Middle frontal gyrus (tissue), 1 donor: ENCODE data around the gene TEDC1.

Experiments
- DNase-seq: peaks from one replicate; pipeline ENCODE4 v3.0.0-alpha.2; 2015; ENCODE audit warnings: low spot score; ENCODE audit errors: extremely low spot score

The TEDC1 gene

GRCh38 chr14:105496831-105497591 lies 6.0 kb downstream of the TEDC1 start:
- DNase-seq, result no peak

GRCh38 chr14:105497671-105498429 lies 6.8 kb downstream of the TEDC1 start:
- DNase-seq, result no peak

DNA sequence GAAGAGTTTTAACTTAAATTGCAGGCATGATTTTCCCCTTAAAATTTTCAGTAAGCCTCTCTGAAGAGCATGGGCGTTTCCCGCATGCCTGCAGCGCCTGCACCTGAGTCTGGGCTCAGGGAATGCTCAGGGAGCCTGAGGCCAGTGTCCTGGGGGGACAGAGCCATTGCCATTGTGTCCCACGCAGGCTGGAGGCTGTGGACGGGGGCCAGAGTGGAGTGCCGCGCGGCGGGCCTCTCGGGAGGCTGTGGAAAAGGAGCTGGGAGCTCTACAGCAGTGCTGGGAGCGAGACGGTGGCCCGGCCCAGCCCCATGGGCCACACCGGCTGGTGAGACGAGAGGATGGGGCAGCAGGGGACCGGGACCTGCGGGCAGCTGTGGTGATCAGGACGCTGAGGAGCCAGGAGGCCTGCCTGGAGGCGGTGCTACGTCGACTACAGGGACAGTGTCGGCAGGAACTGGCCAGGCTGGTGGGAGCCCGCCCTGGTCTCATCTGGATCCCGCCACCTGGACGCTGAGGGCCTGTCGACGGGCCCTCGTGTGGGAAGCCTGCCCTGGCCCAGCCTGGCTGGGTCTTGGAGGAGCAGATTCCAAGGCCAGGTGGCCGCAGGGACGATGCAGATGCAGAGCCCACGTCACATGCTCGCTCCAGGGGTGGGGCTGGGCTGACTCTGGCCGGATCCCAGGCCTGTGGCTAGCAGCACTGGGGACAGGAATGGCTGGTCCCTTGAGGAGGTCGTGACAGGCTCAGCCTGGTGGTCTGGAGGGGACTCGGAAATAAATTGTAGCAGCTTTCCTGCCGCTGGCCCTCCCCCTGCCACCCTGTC lies 7.6 kb downstream of the TEDC1 start:
- no peak for DNase-seq

DNA sequence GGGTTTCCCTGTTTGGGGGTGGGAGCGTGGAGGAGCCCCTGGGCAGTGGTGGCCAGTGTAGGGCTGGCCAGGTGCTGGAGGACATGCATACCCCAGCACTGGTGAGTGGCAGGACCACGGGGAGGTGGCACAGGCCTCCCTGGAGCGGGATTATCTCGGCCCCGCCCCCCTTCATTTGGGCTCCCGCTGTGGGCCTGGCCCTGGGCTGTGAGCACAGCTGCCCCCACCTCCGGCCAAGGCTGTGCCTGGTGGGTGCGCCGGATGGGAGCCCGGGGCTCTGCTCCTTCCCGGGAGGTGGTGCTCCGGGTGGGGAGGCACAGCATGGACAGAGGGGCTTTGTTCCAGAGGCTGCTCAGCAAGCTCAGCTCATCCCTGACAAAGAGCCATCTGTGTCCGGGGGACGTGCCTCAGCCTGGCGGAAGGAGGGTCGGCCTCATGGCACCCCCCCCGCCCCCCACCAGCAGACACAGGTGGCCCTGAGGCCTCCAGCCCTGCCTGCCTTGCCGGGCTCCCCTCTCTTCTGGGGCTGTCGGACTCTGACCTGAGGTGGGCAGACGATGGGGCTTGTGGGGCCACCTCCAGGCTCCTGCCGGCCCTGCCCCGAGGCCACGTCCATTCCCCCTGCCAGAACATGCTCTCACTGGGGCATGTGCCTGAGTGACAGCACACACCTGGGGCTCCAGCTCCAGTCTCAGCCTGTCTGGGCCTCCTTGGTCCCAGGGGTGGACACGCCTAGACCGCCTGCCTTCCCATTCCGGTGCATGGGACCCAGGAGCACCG lies 8.4 kb downstream of the TEDC1 start:
- DNase-seq, result peak; percentile 80

GRCh38 chr14:105500036-105500725 lies 9.1 kb downstream of the TEDC1 start:
- DNase-seq, result no peak

GRCh38 chr14:105500726-105501101 lies 9.7 kb downstream of the TEDC1 start:
- no peak for DNase-seq

- DNase-seq, result no peak
These were observed 10.7 kb downstream of the TEDC1 start for GRCh38 chr14:105501504-105502291.

GRCh38 chr14:105502446-105503295 lies 11.6 kb downstream of the TEDC1 start:
- no peak for DNase-seq

DNA sequence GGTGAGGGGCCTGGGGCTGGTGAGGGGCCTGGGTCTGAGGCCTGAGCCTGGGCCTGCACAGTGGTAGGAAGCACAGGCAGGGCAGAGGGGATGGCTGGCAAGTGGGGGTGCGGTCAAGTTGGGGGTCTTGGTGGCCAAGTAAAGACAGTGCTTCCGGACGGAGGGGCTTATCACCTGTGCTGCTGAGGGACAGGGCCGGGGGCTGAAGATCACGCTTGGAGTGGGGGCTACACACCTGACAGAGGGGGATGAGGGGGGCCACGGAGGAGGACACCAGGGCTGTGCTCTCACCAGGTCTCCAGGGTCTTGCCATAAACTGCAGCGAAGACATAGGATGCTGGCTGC lies 12.2 kb downstream of the TEDC1 start:
- no peak for DNase-seq

- DNase-seq, result no peak
These were observed 13.1 kb downstream of the TEDC1 start for GRCh38 chr14:105503935-105504692.

GRCh38 chr14:105505101-105505500 lies 14.1 kb downstream of the TEDC1 start:
- no peak for DNase-seq

DNA sequence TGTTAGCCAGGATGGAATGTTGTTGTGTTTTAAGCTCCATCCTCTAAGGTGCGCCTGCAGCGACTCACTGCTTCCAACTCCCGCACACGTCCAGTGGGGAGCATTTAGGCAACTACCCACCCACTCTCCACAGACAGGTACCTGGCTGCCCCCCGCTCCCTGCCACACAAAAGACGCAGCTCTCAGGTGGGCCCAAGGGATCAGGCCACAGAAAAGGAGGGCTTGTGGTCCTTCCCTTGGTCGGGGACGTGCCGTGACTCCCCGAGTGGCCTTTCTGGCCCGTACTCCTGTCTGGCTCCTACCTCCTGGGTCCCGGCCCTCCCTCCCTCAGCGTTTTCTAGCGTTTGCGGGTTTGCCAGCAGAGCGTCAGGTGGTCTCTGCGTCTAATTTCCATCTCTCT lies 16.2 kb downstream of the TEDC1 start:
- DNase-seq, result no peak

DNA sequence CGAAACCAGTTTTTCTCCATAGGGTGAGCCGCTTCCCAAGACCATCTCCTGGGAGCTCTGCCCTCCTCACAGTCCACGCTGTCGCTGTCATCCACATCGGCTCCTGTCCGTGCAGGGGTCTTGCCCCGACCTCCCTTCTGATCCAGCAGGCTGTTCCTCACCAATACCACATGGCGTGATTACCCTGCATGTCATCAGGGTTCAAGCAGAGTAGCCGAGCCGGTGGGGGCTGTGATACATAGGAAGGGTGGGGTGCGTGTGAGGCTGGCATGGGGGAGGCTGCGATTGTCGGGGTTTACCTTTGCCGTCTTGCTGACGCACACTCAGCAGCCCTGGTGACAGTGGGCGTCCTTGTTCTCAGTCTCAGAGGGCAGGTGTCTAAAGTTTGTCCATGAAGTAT lies 17.0 kb downstream of the TEDC1 start:
- DNase-seq, result no peak

- DNase-seq, result no peak
These were observed 17.6 kb downstream of the TEDC1 start for GRCh38 chr14:105508601-105509000.

- DNase-seq, result no peak
These were observed 26.1 kb downstream of the TEDC1 start for GRCh38 chr14:105517096-105517495.

DNA sequence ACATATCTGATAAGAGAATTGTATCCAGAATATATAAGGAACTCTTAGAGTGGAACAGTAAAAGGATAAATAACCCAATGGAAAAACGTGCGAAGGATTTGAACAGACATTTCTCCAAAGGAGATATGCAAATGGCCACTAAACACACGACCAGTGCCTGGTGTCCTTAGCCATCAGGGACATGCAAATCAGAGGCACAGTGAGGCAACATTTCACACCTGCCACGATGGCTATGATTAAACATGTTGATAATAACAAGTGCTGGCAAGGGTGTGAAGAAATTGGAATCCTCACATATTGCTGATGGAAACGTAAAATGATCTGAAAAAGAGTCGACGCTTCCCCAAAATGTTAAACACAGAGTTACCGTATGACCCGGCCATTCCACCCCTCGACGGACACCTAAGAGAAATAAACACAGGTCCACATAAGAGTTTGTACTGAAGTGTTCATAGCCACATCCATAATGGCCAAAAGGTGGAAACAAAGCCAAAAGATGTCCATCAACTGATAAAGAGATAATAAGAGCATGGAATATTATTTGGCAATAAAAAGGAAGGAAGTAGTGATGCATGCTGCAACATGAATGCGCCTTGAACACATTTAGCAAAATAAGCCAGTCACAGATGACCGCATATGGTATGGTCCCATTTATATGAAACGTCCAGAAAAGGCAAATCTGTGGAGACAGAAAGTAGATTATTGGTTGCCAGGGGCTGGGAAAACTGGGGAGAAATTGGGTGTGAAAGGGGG lies 29.1 kb downstream of the TEDC1 start:
- no peak for DNase-seq

GRCh38 chr14:105525326-105525725 lies 34.3 kb downstream of the TEDC1 start:
- DNase-seq, result no peak
